IMR-90 (cell line): ENCODE results near the gene SLC2A6. TPM values are rescaled to one million over a fixed set of nuclear protein-coding genes. Genes with fewer than 3 reads are reported as not detected.

Experiments used
- ATAC-seq: fragments of 200-7000 bp; cut with Tn5 transposase; 2 replicates; pipeline ENCODE4 v1.9.1; 2020; ENCODE audit warnings: low read depth, mild to moderate bottlenecking, moderate library complexity
- BruUV-seq: library from RNA; stranded (reverse); fragments of 400-500 nt; replicated peaks from 2 replicates; lab custom pipeline; 2021; lab: Mats Ljungman, UMichigan
- CTCF ChIA-PET: fragments of 300-600 bp; formaldehyde crosslinking; extraction: SDS; loops from one replicate; lab custom pipeline; 2021; ENCODE audit warnings: antibody characterized with exemption; lab: Yijun Ruan, JAX
- POLR2A ChIA-PET: fragments of 300-600 bp; sonication (Branson Sonifier 250); formaldehyde crosslinking; loops from one replicate; lab custom pipeline; 2022; ENCODE audit warnings: antibody characterized with exemption; ENCODE audit not compliant: unreplicated experiment; lab: Charles Lee
- DNase-seq: peaks from one replicate; pipeline ENCODE4 v3.0.0; 2013
- H2AFZ ChIP-seq: replicated peaks from 2 replicates; pipeline ENCODE3; 2013; ENCODE audit warnings: low read length, mild to moderate bottlenecking; ENCODE audit not compliant: poor library complexity
- H2AK5ac ChIP-seq: 2 replicates; pipeline ENCODE4 v1.6.1; 2013; ENCODE audit warnings: low read depth, low read length, inconsistent platforms
- H2AK9ac ChIP-seq: replicated peaks from 2 replicates; pipeline ENCODE3; 2013; ENCODE audit warnings: mild to moderate bottlenecking, low read depth, low read length, moderate library complexity; ENCODE audit not compliant: poor library complexity
- H2BK120ac ChIP-seq: 2 replicates; pipeline ENCODE4 v1.6.1; 2013; ENCODE audit warnings: low read depth, low read length, inconsistent platforms
- H2BK15ac ChIP-seq: 3 replicates; pipeline ENCODE4 v1.6.1; 2013; ENCODE audit warnings: low read depth, low read length, inconsistent platforms
- H2BK20ac ChIP-seq: 2 replicates; pipeline ENCODE4 v1.6.1; 2013; ENCODE audit warnings: low read depth, mild to moderate bottlenecking, inconsistent platforms, low read length, moderate library complexity
- H2BK5ac ChIP-seq: 2 replicates; pipeline ENCODE4 v1.6.1; 2013; ENCODE audit warnings: mild to moderate bottlenecking, low read depth, low read length, inconsistent platforms; ENCODE audit not compliant: poor library complexity, severe bottlenecking
- H3K14ac ChIP-seq: replicated peaks from 2 replicates; pipeline ENCODE4 v1.6.1; 2013; ENCODE audit warnings: low read depth, low read length, inconsistent platforms
- H3K18ac ChIP-seq: 2 replicates; pipeline ENCODE4 v1.6.1; 2013; ENCODE audit warnings: low read depth, low read length, control low read depth
- H3K23ac ChIP-seq: 2 replicates; pipeline ENCODE4 v1.6.1; 2013; ENCODE audit warnings: low read depth, low read length, inconsistent platforms
- H3K27ac ChIP-seq: 2 replicates; pipeline ENCODE4 v1.5.1; 2013; ENCODE audit warnings: mild to moderate bottlenecking, control low read depth, low read length; ENCODE audit not compliant: insufficient read depth
- H3K27me3 ChIP-seq: 2 replicates; pipeline ENCODE4 v1.6.1; 2013; ENCODE audit warnings: low read length; ENCODE audit not compliant: control insufficient read depth, insufficient read depth
- H3K36me3 ChIP-seq: 2 replicates; pipeline ENCODE4 v1.6.1; 2013; ENCODE audit warnings: low read length, mixed read lengths; ENCODE audit not compliant: control insufficient read depth, insufficient read depth
- H3K4ac ChIP-seq: 2 replicates; pipeline ENCODE4 v1.6.1; 2013; ENCODE audit warnings: low read depth, low read length, inconsistent platforms
- H3K4me1 ChIP-seq: 2 replicates; pipeline ENCODE4 v1.6.1; 2013; ENCODE audit warnings: low read length, mixed read lengths; ENCODE audit not compliant: control insufficient read depth, insufficient read depth
- H3K4me2 ChIP-seq: 2 replicates; pipeline ENCODE4 v1.6.1; 2013; ENCODE audit warnings: low read depth, mild to moderate bottlenecking, control low read depth, low read length, moderate library complexity
- H3K4me3 ChIP-seq: 2 replicates; pipeline ENCODE4 v1.5.1; 2013; ENCODE audit warnings: low read depth, mild to moderate bottlenecking, control low read depth, low read length, moderate library complexity; ENCODE audit not compliant: insufficient read depth
- H3K56ac ChIP-seq: 2 replicates; pipeline ENCODE4 v1.6.1; 2013; ENCODE audit warnings: low read length, inconsistent platforms; ENCODE audit not compliant: insufficient read depth; ENCODE audit errors: extremely low read depth
- H3K79me1 ChIP-seq, 2 experiments: 2 replicates each; pipeline ENCODE4 v1.6.1; 2013; ENCODE audit warnings: low read length in 2 of 2, inconsistent platforms in 1 of 2, low read depth in 1 of 2
- H3K9ac ChIP-seq: 2 replicates; pipeline ENCODE4 v1.6.1; 2013; ENCODE audit warnings: low read depth, low read length, control low read depth
- H3K9me1 ChIP-seq: 2 replicates; pipeline ENCODE4 v1.6.1; 2013; ENCODE audit warnings: low read length, inconsistent platforms; ENCODE audit not compliant: insufficient read depth
- H3K9me3 ChIP-seq: 2 replicates; pipeline ENCODE4 v1.6.1; 2013; ENCODE audit warnings: low read length; ENCODE audit not compliant: control insufficient read depth, insufficient read depth
- H4K20me1 ChIP-seq: 2 replicates; pipeline ENCODE4 v1.6.1; 2013; ENCODE audit warnings: low read length, inconsistent platforms; ENCODE audit not compliant: insufficient read depth
- H4K5ac ChIP-seq: 2 replicates; pipeline ENCODE4 v1.6.1; 2013; ENCODE audit warnings: mild to moderate bottlenecking, low read depth, low read length, control low read depth
- H4K8ac ChIP-seq, 2 experiments: 2 replicates each; pipeline ENCODE4 v1.6.1; 2013; ENCODE audit warnings: low read depth in 2 of 2, low read length in 2 of 2, control low read depth in 1 of 2, inconsistent platforms in 1 of 2
- H4K91ac ChIP-seq: 2 replicates; pipeline ENCODE4 v1.6.1; 2013; ENCODE audit warnings: low read depth, low read length, inconsistent platforms; ENCODE audit not compliant: insufficient read depth
- BHLHE40 ChIP-seq: fragments of 150-350 bp; IDR thresholded peaks from 2 replicates; pipeline ENCODE4 v1.6.1; 2016; ENCODE audit warnings: mild to moderate bottlenecking, low read depth, low read length
- CEBPB ChIP-seq: IDR thresholded peaks from 2 replicates; pipeline ENCODE4 v1.6.1; 2012; ENCODE audit warnings: low read depth, low read length, improper control_type of control experiment
- CHD1 ChIP-seq: IDR thresholded peaks from 2 replicates; pipeline ENCODE4 v1.6.1; 2012; ENCODE audit warnings: low read depth, low read length, improper control_type of control experiment
- CTCF ChIP-seq: conservative IDR thresholded peaks from 2 replicates; pipeline ENCODE4 v1.5.1; 2012; ENCODE audit warnings: mild to moderate bottlenecking, low read depth, low read length, improper control_type of control experiment
- ELK1 ChIP-seq: fragments of 150-350 bp; IDR thresholded peaks from 2 replicates; pipeline ENCODE4 v1.6.1; 2016; ENCODE audit warnings: low read depth, mild to moderate bottlenecking, low read length, moderate library complexity, borderline replicate concordance
- FOS ChIP-seq: fragments of 150-350 bp; IDR thresholded peaks from 2 replicates; pipeline ENCODE4 v1.6.1; 2016; ENCODE audit warnings: low read depth, low read length
- MAFK ChIP-seq: IDR thresholded peaks from 2 replicates; pipeline ENCODE4 v1.6.1; 2012; ENCODE audit warnings: low read depth, low read length, improper control_type of control experiment
- MAZ ChIP-seq: IDR thresholded peaks from 2 replicates; pipeline ENCODE4 v1.6.1; 2012; ENCODE audit warnings: low read depth, mild to moderate bottlenecking, low read length, improper control_type of control experiment, moderate library complexity, borderline replicate concordance
- MXI1 ChIP-seq: IDR thresholded peaks from 2 replicates; pipeline ENCODE4 v1.6.1; 2012; ENCODE audit warnings: low read depth, mild to moderate bottlenecking, low read length, moderate library complexity, borderline replicate concordance
- NFE2L2 ChIP-seq: fragments of 150-350 bp; IDR thresholded peaks from 2 replicates; pipeline ENCODE4 v1.6.1; 2016; ENCODE audit warnings: low read depth, mild to moderate bottlenecking, low read length
- POLR2A ChIP-seq: IDR thresholded peaks from 2 replicates; pipeline ENCODE4 v1.6.1; 2012; ENCODE audit warnings: mild to moderate bottlenecking, low read depth, low read length
- RAD21 ChIP-seq: IDR thresholded peaks from 2 replicates; pipeline ENCODE4 v1.6.1; 2012; ENCODE audit warnings: low read length, improper control_type of control experiment
- RCOR1 ChIP-seq: IDR thresholded peaks from 2 replicates; pipeline ENCODE4 v1.6.1; 2012; ENCODE audit warnings: mild to moderate bottlenecking, low read length, improper control_type of control experiment; ENCODE audit not compliant: insufficient replicate concordance
- RFX5 ChIP-seq: IDR thresholded peaks from 2 replicates; pipeline ENCODE4 v1.8.0; 2012; ENCODE audit warnings: low read depth, mild to moderate bottlenecking, low read length, moderate library complexity
- SMC3 ChIP-seq: fragments of 150-350 bp; IDR thresholded peaks from 2 replicates; pipeline ENCODE4 v1.6.1; 2016; ENCODE audit warnings: low read depth, mild to moderate bottlenecking, antibody characterized with exemption, low read length, moderate library complexity
- WGBS, 2 experiments: methylation state at CpG; one replicate each; pipeline versions ENCODE4 v1.1.5 to v1.1.7; 2013; ENCODE audit warnings: missing lambda C conversion rate in 2 of 2; ENCODE audit not compliant: insufficient read length in 1 of 2; ENCODE audit errors: extremely low coverage in 2 of 2; 5-methylcytosine and 5-hydroxymethylcytosine counted together
- dilution Hi-C: fragments of 300-500 bp; cut with HindIII; formaldehyde crosslinking; loops from one replicate; pipeline ENCODE4 v1.14.3; 2018; ENCODE audit warnings: low sequenced_read_pairs; ENCODE audit not compliant: unreplicated experiment
- in situ Hi-C: fragments of 300-500 bp; cut with MboI; formaldehyde crosslinking; loops from 3 replicates; pipeline ENCODE4 v1.14.3; 2019; ENCODE audit warnings: low sequenced_read_pairs, inconsistent platforms, mixed read lengths
- intact Hi-C: fragments of 100-400 bp; cut with micrococcal nuclease; formaldehyde crosslinking; loops from 2 replicates; pipeline ENCODE4 v1.10.0; 2022
- polyA plus RNA-seq, 3 experiments: library from polyadenylated mRNA; depleted of rRNA; stranded (reverse); fragments of >200 nt; gene quantifications; 2 replicates each; pipeline ENCODE4 v1.2.3, GENCODE V29; 2012; ENCODE audit warnings: low replicate concordance in 1 of 3
- total RNA-seq: library from RNA; depleted of rRNA; stranded (reverse); fragments of >200 nt; gene quantifications from 2 replicates; pipeline ENCODE4 v1.2.3, GENCODE V29; 2012
- TF ChIP-seq, protein P1 (sequence below): fragments of 150-350 bp; IDR thresholded peaks from 2 replicates; pipeline ENCODE4 v1.6.1; 2017; ENCODE audit warnings: mild to moderate bottlenecking, antibody characterized with exemption, low read length, low read depth

SLC2A6 gene
- total and polyA plus RNA-seq, 2 of the 4 experiments (the other 2 are of a cell fraction): 2.9 to 8.5 TPM

DNA sequence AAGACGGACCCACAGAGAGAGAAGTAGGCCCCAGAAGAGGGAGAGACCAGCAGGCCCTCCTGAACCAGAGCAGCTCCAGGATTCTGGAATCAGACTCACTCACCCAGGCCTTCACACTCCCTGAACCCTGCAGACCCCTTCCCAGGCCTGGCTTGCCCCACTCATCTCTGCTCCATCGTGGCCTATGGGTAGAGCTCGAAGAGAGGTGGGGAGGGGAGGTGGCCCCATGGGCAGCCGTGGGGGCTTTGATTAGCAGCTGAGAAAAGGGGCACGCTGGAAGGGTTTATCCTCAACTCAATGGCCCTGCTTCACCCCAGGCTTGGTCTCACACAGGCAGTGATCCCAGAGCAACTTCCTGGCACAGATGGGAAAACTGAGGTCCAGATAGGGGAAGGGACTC is 45.2 kb upstream of the SLC2A6 start:
- dilution Hi-C loops (no loop called here), intact Hi-C loops (no loop called here), in situ Hi-C loops (no loop called here)
- no peak overlapping the region for H3K18ac ChIP-seq
- whole genome bisulfite sequencing, 2 experiments: no CpG with 5 or more reads among the region's 5 CpGs
- H2BK5ac ChIP-seq: no peak overlapping the region
- H2AK9ac ChIP-seq: no peak overlapping the region
- POLR2A ChIA-PET: interaction anchor here (0.6 kb wide), 1 partner anchor 134 kb away, joined by 7 read pairs; no protein-coding TSS in a partner anchor
- no peaks in the 10 kb centered on the region for H3K36me3 ChIP-seq
- H4K5ac ChIP-seq: no peak overlapping the region
- H4K91ac ChIP-seq: no peak overlapping the region
- no peak overlapping the region for H3K56ac ChIP-seq
- no peaks in the 10 kb centered on the region for H4K20me1 ChIP-seq
- H3K14ac ChIP-seq: no peak overlapping the region
- H2BK20ac ChIP-seq: no peak overlapping the region
- DNase-seq: no peak
- no peak overlapping the region for H2AK5ac ChIP-seq
- H2AFZ ChIP-seq: no peak overlapping the region
- H4K8ac ChIP-seq: no peak overlapping the region
- ATAC-seq: no peak
- no peaks in the 10 kb centered on the region for H3K9me1 ChIP-seq
- TF ChIP-seq CHD1: no peak
- TF ChIP-seq RFX5: no peak
- TF ChIP-seq ELK1: no peak
- no peak for TF ChIP-seq CEBPB
- no peak for TF ChIP-seq RAD21
- no peak for TF ChIP-seq SMC3
- no peak for TF ChIP-seq NFE2L2
- TF ChIP-seq MXI1: no peak
- TF ChIP-seq CTCF: no peak
- TF ChIP-seq, protein P1, sequence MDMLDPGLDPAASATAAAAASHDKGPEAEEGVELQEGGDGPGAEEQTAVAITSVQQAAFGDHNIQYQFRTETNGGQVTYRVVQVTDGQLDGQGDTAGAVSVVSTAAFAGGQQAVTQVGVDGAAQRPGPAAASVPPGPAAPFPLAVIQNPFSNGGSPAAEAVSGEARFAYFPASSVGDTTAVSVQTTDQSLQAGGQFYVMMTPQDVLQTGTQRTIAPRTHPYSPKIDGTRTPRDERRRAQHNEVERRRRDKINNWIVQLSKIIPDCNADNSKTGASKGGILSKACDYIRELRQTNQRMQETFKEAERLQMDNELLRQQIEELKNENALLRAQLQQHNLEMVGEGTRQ: no peak
- TF ChIP-seq MAZ: no peak
- TF ChIP-seq MAFK: no peak
- TF ChIP-seq BHLHE40: no peak
- TF ChIP-seq POLR2A: no peak
- no peak for TF ChIP-seq RCOR1
- TF ChIP-seq FOS: no peak
- CTCF ChIA-PET: no interaction called here
- H3K4me3 ChIP-seq: no peak overlapping the region
- H2BK120ac ChIP-seq: no peak overlapping the region
- H3K9me3 ChIP-seq: no peaks in the 10 kb centered on the region
- H3K4me2 ChIP-seq: no peak overlapping the region
- no peak overlapping the region for H2BK15ac ChIP-seq
- BruUV-seq: no TSS peak
- H3K79me1 ChIP-seq: no peaks in the 10 kb centered on the region
- no peak overlapping the region for H3K9ac ChIP-seq
- H3K27me3 ChIP-seq: peaks cover 82% of the 10 kb centered on the region
- no peak overlapping the region for H3K23ac ChIP-seq
- H3K27ac ChIP-seq: no peak overlapping the region
- H3K4me1 ChIP-seq: peaks cover 2% of the 10 kb centered on the region; the same call in 1 of the 2 replicates
- H3K4ac ChIP-seq: no peak overlapping the region
